Measurements from ENCODE around the gene FBXL16. TPM values are rescaled to one million over a fixed set of nuclear protein-coding genes. Genes with fewer than 3 reads are reported as not detected.
A peak's percentile ranks its signal among the peaks of the same experiment; 100 is the strongest.

Gene FBXL16
- total RNA-seq, 4 donors from 2014 or later, result 2.2 to 8.4 (median 3.7) TPM

DNA sequence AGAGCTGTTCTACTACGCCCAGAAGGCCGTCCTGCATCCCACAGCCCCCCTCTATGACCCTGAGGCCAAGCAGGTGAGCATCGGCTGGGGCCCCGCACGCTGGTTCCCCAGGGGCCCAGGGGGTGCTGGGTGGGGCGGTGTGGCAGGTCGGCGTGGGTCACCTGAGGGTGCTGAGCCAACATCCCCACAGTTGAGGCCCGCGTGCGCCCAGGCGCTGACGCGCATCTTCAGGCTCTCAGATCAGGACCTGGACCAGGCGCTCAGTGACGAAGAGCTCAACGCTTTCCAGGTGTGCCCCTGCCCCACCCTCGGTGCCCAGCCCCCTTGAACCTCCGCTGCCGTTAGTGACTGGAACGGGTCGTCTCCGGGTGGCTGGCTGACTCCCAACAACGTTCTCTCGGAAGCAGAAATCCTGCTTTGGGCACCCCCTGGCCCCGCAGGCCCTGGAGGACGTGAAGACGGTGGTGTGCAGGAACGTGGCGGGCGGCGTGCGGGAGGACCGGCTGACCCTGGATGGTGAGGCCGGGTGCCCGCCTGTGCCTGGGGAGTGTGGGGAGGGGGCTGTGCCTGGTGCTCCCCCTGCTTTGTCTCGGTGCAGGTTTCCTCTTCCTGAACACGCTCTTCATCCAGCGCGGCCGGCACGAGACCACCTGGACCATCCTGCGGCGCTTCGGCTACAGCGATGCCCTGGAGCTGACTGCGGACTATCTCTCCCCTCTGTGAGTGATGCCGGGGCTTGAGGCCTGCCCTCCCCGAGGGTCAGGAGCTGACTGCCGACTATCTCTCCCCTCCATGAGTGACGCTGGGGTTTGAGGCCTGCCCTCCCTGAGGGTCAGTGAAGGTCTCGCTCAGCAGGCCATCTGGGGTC lies 34.9 kb downstream of the FBXL16 start:
- no peak overlapping the region for H3K4me3 ChIP-seq
- no peak for DNase-seq
- WGBS, 2 donors, result 90% methylated on average over 37 of the region's 52 CpGs; no CpG with 5 or more reads in 1 of the 2 donors
- intact Hi-C loops (cut with DNase I), result no loop called here
- H3K27me3 ChIP-seq, result peaks cover 0 to 7% (median 0%) of the 10 kb centered on the region in 4 donors
- H3K36me3 ChIP-seq, result peaks cover 35 to 56% (median 36%) of the 10 kb centered on the region in 3 donors
- H3K27ac ChIP-seq, result no peak overlapping the region
- no peak for TF ChIP-seq CTCF (IDR thresholded peaks at IDR 0.05)
- TF ChIP-seq POLR2A (IDR thresholded peaks at IDR 0.05), result no peak
- peaks cover 23 to 58% (median 24%) of the 10 kb centered on the region in 3 donors for H3K4me1 ChIP-seq
- H3K9me3 ChIP-seq, result no peaks in the 10 kb centered on the region

DNA sequence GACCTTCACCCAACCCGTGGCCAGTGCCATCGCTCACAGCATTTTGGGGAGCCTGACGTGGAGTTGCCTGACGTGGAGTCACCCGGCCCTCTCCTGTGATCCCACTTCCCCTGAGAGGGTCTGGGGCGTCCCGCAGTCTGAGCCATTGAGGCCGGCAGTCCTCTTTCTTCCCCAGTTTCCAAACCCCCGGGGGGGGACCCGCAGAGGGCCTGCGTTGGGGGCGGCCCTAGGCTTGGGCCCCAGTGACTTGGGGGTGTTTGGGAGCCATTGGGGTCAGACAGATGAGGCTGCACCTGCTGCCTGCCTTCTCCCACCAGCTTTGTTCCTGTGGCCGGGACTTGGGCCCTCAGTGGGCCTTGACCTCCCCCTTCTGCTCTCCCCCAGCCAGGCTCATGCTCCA lies 35.9 kb downstream of the FBXL16 start:
- H3K4me3 ChIP-seq, result no peak overlapping the region
- DNase-seq, result no peak
- H3K4me1 ChIP-seq, result peaks cover 16 to 48% (median 16%) of the 10 kb centered on the region in 3 donors
- WGBS, 2 donors, result 93% methylated on average over 3 of the region's 13 CpGs; no CpG with 5 or more reads in 1 of the 2 donors
- intact Hi-C loops (cut with DNase I), result loop anchor here (10.0 kb wide), 1 partner anchor 85 kb away; no protein-coding TSS in a partner anchor
- no peaks in the 10 kb centered on the region for H3K9me3 ChIP-seq
- H3K27me3 ChIP-seq, result no peaks in the 10 kb centered on the region
- TF ChIP-seq POLR2A (IDR thresholded peaks at IDR 0.05), result no peak
- no peak for TF ChIP-seq CTCF (IDR thresholded peaks at IDR 0.05)
- no peak overlapping the region for H3K27ac ChIP-seq
- H3K36me3 ChIP-seq, result peaks cover 35 to 56% (median 36%) of the 10 kb centered on the region in 3 donors

GRCh38 chr16:668519-669171 lies 37.0 kb downstream of the FBXL16 start:
- TF ChIP-seq POLR2A (IDR thresholded peaks at IDR 0.05) (no peak), CTCF (IDR thresholded peaks at IDR 0.05) (no peak)
- Histone ChIP-seq H3K27me3 (no peaks in the 10 kb centered on the region), H3K4me3 (peak overlapping the region; percentile 62 to 89 (median 82)), H3K36me3 (peaks cover 34 to 47% (median 35%) of the 10 kb centered on the region in 3 donors), H3K4me1 (peaks cover 16 to 43% (median 16%) of the 10 kb centered on the region in 3 donors), H3K9me3 (no peaks in the 10 kb centered on the region), H3K27ac (peak overlapping the region; percentile 87 to 93 (median 92))
- intact Hi-C loops (cut with DNase I), result loop anchor here (10.0 kb wide), 1 partner anchor 84 kb away; no protein-coding TSS in a partner anchor
- WGBS, 2 donors, result no CpG with 5 or more reads among the region's 50 CpGs
- DNase-seq, result no peak

DNA sequence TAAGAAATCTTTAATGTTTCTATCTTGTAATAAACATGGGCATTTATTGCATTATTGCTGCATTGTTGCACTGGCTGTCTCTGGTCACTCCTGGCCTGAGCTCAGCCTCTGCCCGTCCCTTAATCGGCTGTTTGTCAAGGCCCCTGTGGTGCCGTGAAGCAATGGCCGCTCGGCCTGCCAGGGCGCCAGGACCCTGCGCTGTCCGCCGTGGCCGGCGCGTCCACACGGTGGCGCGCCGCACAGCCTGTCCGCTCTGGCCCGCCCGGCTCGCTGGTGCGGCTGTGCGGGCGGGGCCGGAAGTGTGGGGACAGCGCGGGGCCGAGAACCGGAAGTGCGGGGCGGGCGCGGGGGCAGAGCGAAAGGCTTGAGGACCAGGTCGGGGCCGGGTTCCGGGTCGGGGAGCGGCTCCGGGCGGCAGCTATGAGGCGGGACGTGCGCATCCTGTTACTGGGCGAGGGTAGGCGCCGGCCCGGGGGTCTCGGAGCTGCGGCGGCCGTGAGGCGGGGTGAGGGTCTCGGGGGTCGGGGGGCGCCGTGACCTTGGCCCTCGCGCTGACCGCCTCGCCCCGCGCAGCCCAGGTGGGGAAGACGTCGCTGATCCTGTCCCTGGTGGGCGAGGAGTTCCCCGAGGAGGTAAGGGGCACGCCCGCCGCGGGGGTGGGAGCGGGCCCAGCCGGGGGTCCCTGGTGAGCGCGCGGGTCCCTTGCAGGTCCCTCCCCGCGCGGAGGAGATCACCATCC lies 37.7 kb downstream of the FBXL16 start, which contains the start of gene RHOT2:
Gene RHOT2 (plus strand): TSS at position 353 of the 739 bp plus-strand sequence. CDS start 68 bp downstream, at position 421.
- 0% methylated on average over 2 of the region's 78 CpGs; no CpG with 5 or more reads in 1 of the 2 donors for WGBS, 2 donors
- peak; percentile 79 to 98 (median 97) for TF ChIP-seq CTCF (IDR thresholded peaks at IDR 0.05)
- peak in 2 of 4 donors; percentile 49 to 77 for TF ChIP-seq POLR2A (IDR thresholded peaks at IDR 0.05)
- no peaks in the 10 kb centered on the region for H3K27me3 ChIP-seq
- H3K27ac ChIP-seq, result peak within 1 kb of the TSS; percentile 87 to 93 (median 92)
- peak within 1 kb of the TSS; percentile 62 to 89 (median 82) for H3K4me3 ChIP-seq
- DNase-seq, result peak; percentile 65
- intact Hi-C loops (cut with DNase I), result loop anchor here (10.0 kb wide), 1 partner anchor 83 kb away; no protein-coding TSS in a partner anchor
- H3K9me3 ChIP-seq, result no peaks in the 10 kb centered on the region
- peaks cover 16 to 36% (median 16%) of the 10 kb centered on the region in 3 donors for H3K4me1 ChIP-seq
- peaks cover 29 to 40% (median 30%) of the 10 kb centered on the region in 3 donors for H3K36me3 ChIP-seq

Measured in esophagus squamous epithelium (tissue), 5 donors.